Skin epidermis (tissue), 12 donors: ENCODE data around the gene NUDT14.

Source experiments
- H3K27ac ChIP-seq, 21 experiments: fragments of 200-600 bp; sonication (generic) in 11 of 21; one replicate each; pipeline ENCODE4 v1.5.0; 2020; ENCODE audit warnings: mild to moderate bottlenecking in 3 of 21, inconsistent platforms in 2 of 21, moderate library complexity in 2 of 21
- H3K4me3 ChIP-seq, 7 experiments: fragments of 200-600 bp; sonication (generic) in 2 of 7; one replicate each; pipeline ENCODE4 v1.5.0; 2020; ENCODE audit warnings: inconsistent platforms in 2 of 7, mild to moderate bottlenecking in 2 of 7, moderate library complexity in 1 of 7

NUDT14 gene

GRCh38 chr14:105141486-105142281, 39.4 kb downstream of the NUDT14 start:
- no peak overlapping the region for H3K27ac ChIP-seq
- no peak overlapping the region for H3K4me3 ChIP-seq

GRCh38 chr14:105141026-105141425, 40.1 kb downstream of the NUDT14 start:
- H3K27ac ChIP-seq = no peak overlapping the region

DNA sequence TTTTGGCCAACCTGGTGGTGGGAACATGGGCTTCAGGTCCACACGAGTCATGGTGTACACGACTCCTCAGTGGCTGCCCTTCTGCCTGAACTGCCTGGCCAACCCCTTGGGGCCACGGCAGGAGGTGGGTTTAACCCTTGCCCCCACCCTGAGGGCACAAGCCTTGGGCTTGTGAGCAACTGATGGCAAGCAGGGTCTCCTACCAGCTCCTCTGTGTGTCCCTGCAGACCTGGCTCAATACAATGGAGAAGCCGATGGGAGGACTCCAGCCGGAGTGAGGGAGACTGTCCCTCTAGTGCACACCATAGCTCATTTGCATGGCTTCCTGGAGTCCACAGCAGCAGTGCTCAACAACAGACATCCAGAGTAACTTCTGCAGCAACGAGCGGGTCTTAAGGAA, 40.5 kb downstream of the NUDT14 start:
- no peak overlapping the region for H3K27ac ChIP-seq
- H3K4me3 ChIP-seq = no peak overlapping the region

More at GRCh38 chr14:105141026-105141425, 40.1 kb downstream of the NUDT14 start:
- H3K4me3 ChIP-seq = no peak overlapping the region

GRCh38 chr14:105139831-105140239, 41.3 kb downstream of the NUDT14 start:
- H3K27ac ChIP-seq = no peak overlapping the region
- H3K4me3 ChIP-seq = no peak overlapping the region

DNA sequence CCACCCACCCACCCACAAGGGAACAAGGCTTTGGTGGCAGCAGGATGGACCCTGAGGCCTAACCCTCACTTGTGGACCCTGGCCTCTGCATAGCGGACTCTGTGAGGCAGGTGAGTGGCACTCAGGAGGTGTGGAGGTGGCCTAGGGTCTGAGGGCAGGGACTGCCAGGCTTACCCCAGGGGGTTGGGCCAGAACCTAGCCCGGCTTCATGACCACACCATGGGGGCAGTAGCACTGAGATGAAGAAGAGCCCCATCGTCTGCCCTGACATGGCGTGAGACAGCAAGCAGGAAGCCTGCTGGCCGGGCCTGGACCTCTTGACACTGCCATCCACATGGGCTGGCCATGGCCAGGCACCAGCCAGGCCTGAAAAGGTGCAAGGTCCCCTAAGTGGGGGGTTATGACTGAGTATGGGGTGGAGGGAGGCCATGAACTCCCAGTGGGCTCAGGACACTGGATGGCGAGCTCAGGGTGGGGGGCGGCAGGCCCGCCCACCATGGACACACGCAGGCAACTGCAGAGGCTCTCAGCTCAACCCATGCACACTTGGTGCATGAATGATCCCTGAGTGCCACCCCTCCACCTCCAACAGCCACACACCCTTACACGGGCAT, 41.8 kb downstream of the NUDT14 start:
- H3K27ac ChIP-seq = no peak overlapping the region
- H3K4me3 ChIP-seq = no peak overlapping the region

GRCh38 chr14:105138551-105139111, 42.5 kb downstream of the NUDT14 start:
- H3K27ac ChIP-seq = no peak overlapping the region
- no peak overlapping the region for H3K4me3 ChIP-seq

GRCh38 chr14:105138021-105138541, 43.0 kb downstream of the NUDT14 start:
- Histone ChIP-seq H3K4me3 (no peak overlapping the region), H3K27ac (no peak overlapping the region)

DNA sequence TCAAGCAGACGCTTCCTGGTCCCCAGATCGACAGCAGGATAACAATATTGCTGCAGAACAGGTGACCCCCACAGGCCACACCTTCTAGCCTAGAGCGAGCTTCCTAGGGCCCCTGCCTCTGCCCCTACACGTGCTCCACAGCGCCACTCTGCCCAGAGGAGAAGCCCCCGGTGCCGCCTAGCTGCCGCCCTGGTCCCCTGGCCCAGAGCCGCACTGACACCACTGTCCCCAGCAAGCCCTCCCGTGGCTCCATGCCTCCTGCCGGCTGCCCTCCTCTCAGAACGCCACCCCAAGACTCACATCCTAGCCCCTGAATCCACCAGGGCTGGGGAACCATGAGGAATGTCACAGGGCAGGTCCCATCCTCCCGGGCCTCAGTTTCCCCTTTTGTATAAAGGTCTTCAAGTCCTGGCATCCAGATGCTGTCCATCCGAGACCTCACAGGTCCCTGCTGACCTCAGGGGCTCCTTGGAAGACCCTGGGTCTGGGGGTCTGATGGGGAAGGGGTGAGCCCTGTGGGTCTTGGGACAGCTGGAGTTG, 43.6 kb downstream of the NUDT14 start:
- Histone ChIP-seq H3K27ac (no peak overlapping the region), H3K4me3 (no peak overlapping the region)

DNA sequence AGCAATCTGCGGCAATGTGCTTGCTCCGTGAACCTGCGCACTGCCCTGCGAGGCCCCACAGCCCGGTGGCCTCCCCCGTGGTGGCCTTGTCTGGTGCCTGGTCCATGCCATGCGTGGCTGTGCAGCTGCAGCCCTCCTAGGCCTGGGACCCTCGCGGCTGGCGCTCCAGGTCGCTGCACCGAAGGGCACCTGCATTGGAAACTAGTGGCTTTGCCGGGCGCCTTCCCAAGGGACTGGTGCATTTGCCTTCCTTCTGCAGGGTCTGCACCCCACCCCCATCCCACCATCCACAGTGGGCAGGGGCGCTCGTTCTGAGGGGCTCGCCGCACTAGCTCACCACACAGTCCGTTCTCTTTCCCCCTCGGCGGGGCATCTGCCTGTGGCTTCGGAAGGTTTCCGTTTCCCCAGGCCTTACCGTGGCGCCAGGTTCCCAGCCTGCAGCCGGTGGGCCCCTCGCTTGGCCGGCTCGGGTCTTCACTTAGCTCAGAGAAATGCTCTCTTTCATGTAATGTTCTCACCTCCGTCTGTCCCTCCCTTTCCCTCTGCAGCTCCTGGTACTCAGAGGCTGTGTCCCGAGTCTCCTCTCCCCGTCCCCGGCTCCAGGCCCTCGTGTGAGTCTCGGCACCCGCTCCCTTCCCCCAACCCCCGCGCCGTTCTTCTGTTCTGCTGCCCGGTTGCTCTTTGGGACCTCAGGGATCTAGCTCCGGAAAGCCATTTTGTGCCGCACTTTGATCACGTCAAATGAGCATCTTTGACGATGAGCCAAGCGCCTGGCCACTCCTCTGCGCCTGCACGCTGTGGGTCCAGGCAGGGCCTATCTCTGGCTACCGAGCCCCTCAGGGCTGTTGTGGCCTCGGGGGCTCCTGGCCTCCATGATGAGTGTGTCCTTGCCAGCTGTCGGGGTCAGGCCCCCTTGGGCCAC, 44.5 kb downstream of the NUDT14 start:
- Histone ChIP-seq H3K27ac (no peak overlapping the region), H3K4me3 (no peak overlapping the region)

GRCh38 chr14:105135700-105136395, 45.3 kb downstream of the NUDT14 start:
- Histone ChIP-seq H3K27ac (no peak overlapping the region), H3K4me3 (no peak overlapping the region)

DNA sequence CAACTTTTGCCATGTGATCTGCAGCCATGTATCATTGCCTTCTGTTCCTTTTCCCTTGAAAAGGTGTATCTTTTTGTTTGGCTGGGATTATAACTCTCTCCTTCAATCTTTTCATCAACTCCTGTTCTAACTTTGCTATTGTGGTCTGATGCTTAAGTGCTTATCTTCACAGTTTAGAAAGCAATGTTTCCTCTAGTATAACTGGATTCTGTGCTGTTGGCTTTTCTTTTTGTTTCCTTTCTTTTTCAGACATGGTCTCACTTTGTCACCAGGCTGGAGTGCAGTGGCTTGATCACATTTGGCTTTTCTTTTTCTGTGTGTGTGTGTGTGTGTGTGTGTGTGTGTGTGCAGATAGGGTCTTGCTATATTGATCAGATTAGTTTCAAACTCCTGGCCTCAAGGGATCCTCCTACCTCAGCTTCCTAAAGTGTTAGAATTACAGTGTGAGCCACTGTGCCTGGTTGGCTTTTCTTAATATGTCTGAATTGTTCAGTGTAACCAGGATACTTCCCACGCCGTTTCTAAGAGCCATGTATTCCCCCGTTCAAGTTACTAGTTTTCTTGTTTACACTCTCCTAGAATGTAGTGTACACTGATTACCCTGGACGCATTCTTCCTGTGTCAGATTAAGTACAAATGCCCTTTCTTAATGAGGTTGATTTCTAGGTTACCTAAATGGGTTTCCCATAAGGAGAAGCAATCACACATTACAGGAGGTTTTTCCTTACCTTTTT, 48.0 kb downstream of the NUDT14 start:
- H3K4me3 ChIP-seq = no peak overlapping the region
- no peak overlapping the region for H3K27ac ChIP-seq

DNA sequence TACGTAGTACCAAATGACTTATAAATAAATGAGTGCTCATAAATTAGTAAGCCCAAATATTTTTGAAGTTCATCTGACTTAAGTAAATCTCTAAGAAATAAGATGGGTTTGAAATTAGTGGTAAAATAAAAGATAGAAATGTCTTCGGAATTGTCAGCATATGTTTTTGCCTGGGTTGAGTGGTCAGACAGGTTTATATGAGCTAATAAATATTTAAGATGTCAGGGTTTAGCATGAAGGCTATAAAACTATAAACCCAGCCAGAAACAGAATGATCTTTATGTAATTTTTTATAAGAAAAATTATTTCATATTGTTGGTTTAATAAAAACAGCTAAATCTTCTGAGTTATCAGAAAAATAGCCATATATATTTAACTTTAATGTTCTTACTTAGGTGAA, 49.9 kb downstream of the NUDT14 start:
- no peak overlapping the region for H3K27ac ChIP-seq
- H3K4me3 ChIP-seq = no peak overlapping the region

- no peak overlapping the region for H3K4me3 ChIP-seq
- no peak overlapping the region for H3K27ac ChIP-seq
Measured at GRCh38 chr14:105128059-105128458, 53.1 kb downstream of the NUDT14 start.

GRCh38 chr14:105126981-105127329, 54.2 kb downstream of the NUDT14 start:
- H3K27ac ChIP-seq = no peak overlapping the region
- H3K4me3 ChIP-seq = no peak overlapping the region

DNA sequence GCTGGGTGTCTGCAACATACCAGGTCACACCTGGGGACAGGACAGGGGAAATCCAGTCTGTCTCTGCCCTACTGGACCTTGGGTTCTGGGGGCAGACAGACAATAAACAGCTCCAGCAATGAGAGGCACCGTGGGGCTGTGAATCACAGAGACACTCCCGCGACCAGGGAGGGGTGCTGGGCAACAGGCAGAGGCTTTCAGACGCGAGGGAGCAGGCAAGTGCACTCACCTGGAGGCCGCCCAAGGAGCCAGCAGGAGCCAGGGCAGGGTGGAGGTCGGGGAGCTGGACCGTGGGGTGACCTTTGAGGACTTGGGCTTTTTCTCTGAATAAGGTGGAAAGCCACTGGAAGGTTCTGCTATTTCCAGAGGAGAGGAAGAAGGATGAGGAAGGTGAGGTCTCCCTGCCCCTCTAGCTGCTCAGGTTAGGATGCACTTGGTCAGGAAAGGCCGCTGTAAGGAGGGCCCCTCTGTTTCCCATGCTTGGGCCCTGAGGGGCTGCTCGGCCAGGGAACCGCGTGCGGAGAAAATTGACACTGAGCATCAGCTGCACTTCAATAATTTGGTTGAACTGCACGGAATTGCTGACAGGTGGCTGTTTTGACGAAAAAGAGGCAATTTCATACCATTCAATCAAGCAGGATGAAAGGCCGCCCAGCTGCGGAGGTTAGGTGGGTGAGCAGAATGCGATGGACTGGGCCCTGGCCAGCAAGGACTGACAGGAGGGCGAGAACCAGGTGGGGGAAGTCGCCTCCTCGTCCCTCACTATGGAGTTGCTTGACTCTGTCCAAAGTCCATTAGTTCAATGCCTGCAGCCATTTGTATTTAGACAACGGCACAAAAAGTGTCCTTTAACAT, 54.8 kb downstream of the NUDT14 start:
- Histone ChIP-seq H3K4me3 (no peak overlapping the region), H3K27ac (no peak overlapping the region)

DNA sequence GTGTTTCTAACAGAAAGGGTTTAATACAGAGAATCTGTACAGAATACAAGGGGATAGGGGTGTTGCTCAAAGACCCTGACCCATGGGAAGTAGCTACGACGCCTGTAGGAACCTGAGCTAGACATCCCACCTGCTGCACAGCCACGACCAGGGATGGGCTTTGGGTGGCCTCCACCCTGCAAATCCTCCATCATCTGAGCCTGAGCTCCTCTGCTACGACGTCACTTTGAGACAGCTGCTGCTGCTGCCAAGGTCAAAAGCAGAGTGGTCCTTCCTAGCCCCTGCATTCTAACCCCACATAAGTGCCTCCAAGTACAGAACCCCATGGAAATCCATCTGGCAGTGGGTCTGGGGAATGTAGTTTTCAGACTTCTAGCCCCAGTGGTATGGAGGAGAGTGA, 56.3 kb downstream of the NUDT14 start:
- Histone ChIP-seq H3K4me3 (no peak overlapping the region), H3K27ac (no peak overlapping the region)

DNA sequence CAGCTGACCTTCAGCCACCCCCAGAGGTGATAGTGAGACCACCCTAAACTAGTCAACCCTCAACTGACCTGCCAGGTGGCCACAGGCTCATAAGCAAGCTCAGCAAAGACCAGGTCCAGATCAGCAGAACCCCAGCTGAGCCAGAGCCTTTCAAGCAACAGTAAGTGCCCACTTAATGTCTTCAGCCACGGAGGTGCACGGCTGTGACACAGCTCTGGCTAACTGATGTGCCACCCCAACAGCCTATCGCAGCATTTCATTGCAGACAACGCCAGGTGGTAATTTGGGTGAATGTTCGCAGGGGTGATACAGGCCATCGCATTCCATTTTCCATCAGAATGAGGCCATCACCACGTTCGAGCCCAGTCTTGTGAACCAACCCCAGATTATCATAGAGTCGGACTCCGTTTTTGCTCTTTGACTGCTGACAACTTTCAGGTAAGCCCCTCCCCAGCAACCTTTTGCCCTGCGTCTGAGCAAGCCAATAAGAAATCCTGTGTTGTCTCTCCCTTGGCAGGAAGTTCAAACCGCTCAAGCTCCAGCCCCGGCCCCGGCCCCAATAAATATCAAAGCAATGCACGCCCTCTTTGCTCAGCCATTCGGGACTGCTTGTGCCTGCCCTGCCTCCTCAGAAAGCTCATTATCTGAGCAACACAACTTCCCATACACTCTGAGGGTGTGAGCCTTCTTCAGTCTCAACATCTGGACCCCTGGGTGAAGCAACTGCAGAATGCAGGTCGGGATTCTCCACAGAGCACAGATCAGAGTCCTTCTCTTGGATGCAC, 56.9 kb downstream of the NUDT14 start:
- no peak overlapping the region for H3K27ac ChIP-seq

More for the DNA sequence above, 56.9 kb downstream of the NUDT14 start:
- H3K4me3 ChIP-seq = no peak overlapping the region
